ENCODE results near the gene GALNT16.

- no peak for TF ChIP-seq POLR2A (IDR thresholded peaks at IDR 0.05)
- TF ChIP-seq, protein P1, sequence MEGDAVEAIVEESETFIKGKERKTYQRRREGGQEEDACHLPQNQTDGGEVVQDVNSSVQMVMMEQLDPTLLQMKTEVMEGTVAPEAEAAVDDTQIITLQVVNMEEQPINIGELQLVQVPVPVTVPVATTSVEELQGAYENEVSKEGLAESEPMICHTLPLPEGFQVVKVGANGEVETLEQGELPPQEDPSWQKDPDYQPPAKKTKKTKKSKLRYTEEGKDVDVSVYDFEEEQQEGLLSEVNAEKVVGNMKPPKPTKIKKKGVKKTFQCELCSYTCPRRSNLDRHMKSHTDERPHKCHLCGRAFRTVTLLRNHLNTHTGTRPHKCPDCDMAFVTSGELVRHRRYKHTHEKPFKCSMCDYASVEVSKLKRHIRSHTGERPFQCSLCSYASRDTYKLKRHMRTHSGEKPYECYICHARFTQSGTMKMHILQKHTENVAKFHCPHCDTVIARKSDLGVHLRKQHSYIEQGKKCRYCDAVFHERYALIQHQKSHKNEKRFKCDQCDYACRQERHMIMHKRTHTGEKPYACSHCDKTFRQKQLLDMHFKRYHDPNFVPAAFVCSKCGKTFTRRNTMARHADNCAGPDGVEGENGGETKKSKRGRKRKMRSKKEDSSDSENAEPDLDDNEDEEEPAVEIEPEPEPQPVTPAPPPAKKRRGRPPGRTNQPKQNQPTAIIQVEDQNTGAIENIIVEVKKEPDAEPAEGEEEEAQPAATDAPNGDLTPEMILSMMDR (IDR thresholded peaks at IDR 0.05) = no peak
These were observed 40.8 kb downstream of the GALNT16 start for GRCh38 chr14:69300601-69301221.
